Neural cell (in vitro differentiated cells): ENCODE results near the gene NTF3. TPM values are rescaled to one million over a fixed set of nuclear protein-coding genes. Genes with fewer than 3 reads are reported as not detected.

Experiments used
- H2AFZ ChIP-seq: fragments of 200-600, 300-800 bp; sonication (generic), shearing (Covaris generic); 2 replicates; pipeline ENCODE4 v1.6.0; 2014; ENCODE audit warnings: low read depth, mild to moderate bottlenecking, antibody characterized with exemption, low read length, moderate library complexity
- H3F3A ChIP-seq: fragments of 200-600 bp; shearing (Covaris generic); 2 replicates; pipeline ENCODE4 v1.6.1; 2016; ENCODE audit warnings: mild to moderate bottlenecking, moderate library complexity, mixed read lengths, antibody characterized with exemption, low read length; ENCODE audit not compliant: insufficient read depth, poor library complexity, severe bottlenecking
- H3K27ac ChIP-seq: fragments of 200-600, 300-800 bp; sonication (generic), shearing (Covaris generic); 2 replicates; pipeline ENCODE4 v1.5.1; 2014; ENCODE audit warnings: mild to moderate bottlenecking, low read length, moderate library complexity
- H3K27me3 ChIP-seq: fragments of 300-800, 200-600 bp; sonication (generic), shearing (Covaris generic); 2 replicates; pipeline ENCODE4 v1.6.0; 2014; ENCODE audit warnings: mild to moderate bottlenecking, low read depth, low read length, moderate library complexity; ENCODE audit not compliant: insufficient read depth
- H3K36me3 ChIP-seq: fragments of 300-800, 200-600 bp; sonication (generic), shearing (Covaris generic); 2 replicates; pipeline ENCODE4 v1.5.1; 2014; ENCODE audit warnings: mild to moderate bottlenecking, antibody characterized with exemption, low read length, moderate library complexity; ENCODE audit not compliant: insufficient read depth
- H3K4me2 ChIP-seq: fragments of 300-800, 200-600 bp; sonication (generic), shearing (Covaris generic); 2 replicates; pipeline ENCODE4 v1.6.0; 2014; ENCODE audit warnings: mild to moderate bottlenecking, low read length
- H3K4me3 ChIP-seq: fragments of 300-800, 200-600 bp; sonication (generic), shearing (Covaris generic); 2 replicates; pipeline ENCODE4 v1.5.1; 2014; ENCODE audit warnings: mild to moderate bottlenecking, low read length, moderate library complexity
- H3K79me2 ChIP-seq: fragments of 200-600 bp; shearing (Covaris generic); replicated peaks from 2 replicates; pipeline ENCODE4 v1.6.0; 2014; ENCODE audit warnings: mild to moderate bottlenecking, low read length, moderate library complexity; ENCODE audit not compliant: insufficient read depth
- H3K9ac ChIP-seq: fragments of 300-800, 200-600 bp; sonication (generic), shearing (Covaris generic); 2 replicates; pipeline ENCODE4 v1.6.1; 2016; ENCODE audit warnings: mild to moderate bottlenecking, low read length, mixed read lengths
- H3K9me2 ChIP-seq: fragments of 200-600 bp; shearing (Covaris generic); 2 replicates; pipeline ENCODE4 v1.6.1; 2016; ENCODE audit warnings: mild to moderate bottlenecking, low read length, mixed read lengths; ENCODE audit not compliant: insufficient read depth
- H3K9me3 ChIP-seq: fragments of 200-600, 300-800 bp; sonication (generic), shearing (Covaris generic); 2 replicates; pipeline ENCODE4 v1.6.1; 2016; ENCODE audit warnings: mild to moderate bottlenecking, mixed run types, low read length, moderate library complexity, mixed read lengths
- H4K20me1 ChIP-seq: fragments of 200-600 bp; shearing (Covaris generic); 2 replicates; pipeline ENCODE4 v1.6.1; 2016; ENCODE audit warnings: mild to moderate bottlenecking, mixed run types; ENCODE audit not compliant: insufficient read depth
- EP300 ChIP-seq: fragments of 450-650 bp; conservative IDR thresholded peaks from 2 replicates; pipeline ENCODE4 v1.6.1; 2014; ENCODE audit warnings: antibody characterized with exemption, mild to moderate bottlenecking, moderate library complexity; ENCODE audit not compliant: poor library complexity, severe bottlenecking
- EZH2 ChIP-seq: fragments of 200-600, 300-800 bp; shearing (Covaris generic), sonication (generic); IDR thresholded peaks from 2 replicates; pipeline ENCODE4 v1.6.1; 2014; ENCODE audit warnings: antibody characterized with exemption, low read length, borderline replicate concordance, mild to moderate bottlenecking; ENCODE audit not compliant: insufficient read depth, poor library complexity, severe bottlenecking
- MXI1 ChIP-seq: fragments of 450-650 bp; conservative IDR thresholded peaks from 2 replicates; pipeline ENCODE4 v1.6.1; 2014; ENCODE audit warnings: antibody characterized with exemption, mild to moderate bottlenecking; ENCODE audit not compliant: poor library complexity, severe bottlenecking
- POLR2AphosphoS5 ChIP-seq: IDR thresholded peaks from 2 replicates; pipeline ENCODE4 v1.6.1; 2012
- RAD21 ChIP-seq: fragments of 450-650 bp; conservative IDR thresholded peaks from 2 replicates; pipeline ENCODE4 v1.6.1; 2014; ENCODE audit warnings: antibody characterized with exemption, mild to moderate bottlenecking, moderate library complexity
- SMC3 ChIP-seq: fragments of 450-650 bp; conservative IDR thresholded peaks from 2 replicates; pipeline ENCODE4 v1.6.1; 2014; ENCODE audit warnings: antibody characterized with exemption, mild to moderate bottlenecking, moderate library complexity; ENCODE audit not compliant: poor library complexity
- TAF1 ChIP-seq: IDR thresholded peaks from 2 replicates; pipeline ENCODE4 v1.6.1; 2012; ENCODE audit warnings: low read depth
- polyA plus RNA-seq: library from polyadenylated mRNA; depleted of rRNA; stranded (reverse); fragments of >200 nt; gene quantifications from 2 replicates; pipeline ENCODE4 v1.2.3, GENCODE V29; 2014
- TF ChIP-seq, protein P1 (sequence below): IDR thresholded peaks from 2 replicates; pipeline ENCODE4 v1.6.1; 2012; ENCODE audit warnings: borderline replicate concordance
- TF ChIP-seq, protein P2 (sequence below): fragments of 450-650 bp; IDR thresholded peaks from 2 replicates; pipeline ENCODE4 v1.5.1; 2014; ENCODE audit warnings: antibody characterized with exemption, mild to moderate bottlenecking, moderate library complexity; ENCODE audit not compliant: poor library complexity, severe bottlenecking

Gene NTF3
- polyA plus RNA-seq, 1 donor from 2014 or later = not detected

DNA sequence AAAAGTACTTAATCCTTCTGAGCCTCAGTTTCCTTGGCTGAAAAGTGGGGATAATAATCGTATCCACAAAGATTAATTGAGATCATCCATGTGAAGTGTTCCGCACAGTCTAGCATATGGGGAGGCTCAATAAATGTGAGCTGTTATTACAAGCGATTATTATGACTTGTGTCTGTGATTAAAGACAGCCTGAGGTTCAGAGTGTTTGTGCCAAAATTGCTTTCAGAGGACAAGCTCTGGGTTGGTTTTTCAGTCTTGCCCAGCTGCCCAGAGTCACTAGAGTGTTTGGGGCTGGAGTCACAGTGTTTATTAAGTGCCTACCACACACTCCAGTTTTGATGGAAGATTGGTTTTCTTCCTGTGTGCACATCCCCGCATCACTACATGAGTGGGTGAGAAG is 53.5 kb downstream of the NTF3 start:
- Histone ChIP-seq H4K20me1 (no peaks in the 10 kb centered on the region), H3K9ac (no peak overlapping the region), H3K4me3 (no peak overlapping the region), H3K9me2 (no peaks in the 10 kb centered on the region), H2AFZ (no peak overlapping the region), H3K36me3 (no peaks in the 10 kb centered on the region), H3F3A (no peaks in the 10 kb centered on the region), H3K27me3 (peaks cover 10% of the 10 kb centered on the region), H3K4me2 (no peak overlapping the region), H3K27ac (no peak overlapping the region), H3K79me2 (no peaks in the 10 kb centered on the region), H3K9me3 (no peaks in the 10 kb centered on the region)
- TF ChIP-seq, protein P1, sequence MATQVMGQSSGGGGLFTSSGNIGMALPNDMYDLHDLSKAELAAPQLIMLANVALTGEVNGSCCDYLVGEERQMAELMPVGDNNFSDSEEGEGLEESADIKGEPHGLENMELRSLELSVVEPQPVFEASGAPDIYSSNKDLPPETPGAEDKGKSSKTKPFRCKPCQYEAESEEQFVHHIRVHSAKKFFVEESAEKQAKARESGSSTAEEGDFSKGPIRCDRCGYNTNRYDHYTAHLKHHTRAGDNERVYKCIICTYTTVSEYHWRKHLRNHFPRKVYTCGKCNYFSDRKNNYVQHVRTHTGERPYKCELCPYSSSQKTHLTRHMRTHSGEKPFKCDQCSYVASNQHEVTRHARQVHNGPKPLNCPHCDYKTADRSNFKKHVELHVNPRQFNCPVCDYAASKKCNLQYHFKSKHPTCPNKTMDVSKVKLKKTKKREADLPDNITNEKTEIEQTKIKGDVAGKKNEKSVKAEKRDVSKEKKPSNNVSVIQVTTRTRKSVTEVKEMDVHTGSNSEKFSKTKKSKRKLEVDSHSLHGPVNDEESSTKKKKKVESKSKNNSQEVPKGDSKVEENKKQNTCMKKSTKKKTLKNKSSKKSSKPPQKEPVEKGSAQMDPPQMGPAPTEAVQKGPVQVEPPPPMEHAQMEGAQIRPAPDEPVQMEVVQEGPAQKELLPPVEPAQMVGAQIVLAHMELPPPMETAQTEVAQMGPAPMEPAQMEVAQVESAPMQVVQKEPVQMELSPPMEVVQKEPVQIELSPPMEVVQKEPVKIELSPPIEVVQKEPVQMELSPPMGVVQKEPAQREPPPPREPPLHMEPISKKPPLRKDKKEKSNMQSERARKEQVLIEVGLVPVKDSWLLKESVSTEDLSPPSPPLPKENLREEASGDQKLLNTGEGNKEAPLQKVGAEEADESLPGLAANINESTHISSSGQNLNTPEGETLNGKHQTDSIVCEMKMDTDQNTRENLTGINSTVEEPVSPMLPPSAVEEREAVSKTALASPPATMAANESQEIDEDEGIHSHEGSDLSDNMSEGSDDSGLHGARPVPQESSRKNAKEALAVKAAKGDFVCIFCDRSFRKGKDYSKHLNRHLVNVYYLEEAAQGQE = no peak
- TF ChIP-seq MXI1 = no peak
- no peak for TF ChIP-seq RAD21
- no peak for TF ChIP-seq SMC3
- TF ChIP-seq, protein P2, sequence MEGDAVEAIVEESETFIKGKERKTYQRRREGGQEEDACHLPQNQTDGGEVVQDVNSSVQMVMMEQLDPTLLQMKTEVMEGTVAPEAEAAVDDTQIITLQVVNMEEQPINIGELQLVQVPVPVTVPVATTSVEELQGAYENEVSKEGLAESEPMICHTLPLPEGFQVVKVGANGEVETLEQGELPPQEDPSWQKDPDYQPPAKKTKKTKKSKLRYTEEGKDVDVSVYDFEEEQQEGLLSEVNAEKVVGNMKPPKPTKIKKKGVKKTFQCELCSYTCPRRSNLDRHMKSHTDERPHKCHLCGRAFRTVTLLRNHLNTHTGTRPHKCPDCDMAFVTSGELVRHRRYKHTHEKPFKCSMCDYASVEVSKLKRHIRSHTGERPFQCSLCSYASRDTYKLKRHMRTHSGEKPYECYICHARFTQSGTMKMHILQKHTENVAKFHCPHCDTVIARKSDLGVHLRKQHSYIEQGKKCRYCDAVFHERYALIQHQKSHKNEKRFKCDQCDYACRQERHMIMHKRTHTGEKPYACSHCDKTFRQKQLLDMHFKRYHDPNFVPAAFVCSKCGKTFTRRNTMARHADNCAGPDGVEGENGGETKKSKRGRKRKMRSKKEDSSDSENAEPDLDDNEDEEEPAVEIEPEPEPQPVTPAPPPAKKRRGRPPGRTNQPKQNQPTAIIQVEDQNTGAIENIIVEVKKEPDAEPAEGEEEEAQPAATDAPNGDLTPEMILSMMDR = no peak
- TF ChIP-seq POLR2AphosphoS5 = no peak
- TF ChIP-seq EZH2 = no peak
- TF ChIP-seq EP300 = no peak
- TF ChIP-seq TAF1 = no peak

DNA sequence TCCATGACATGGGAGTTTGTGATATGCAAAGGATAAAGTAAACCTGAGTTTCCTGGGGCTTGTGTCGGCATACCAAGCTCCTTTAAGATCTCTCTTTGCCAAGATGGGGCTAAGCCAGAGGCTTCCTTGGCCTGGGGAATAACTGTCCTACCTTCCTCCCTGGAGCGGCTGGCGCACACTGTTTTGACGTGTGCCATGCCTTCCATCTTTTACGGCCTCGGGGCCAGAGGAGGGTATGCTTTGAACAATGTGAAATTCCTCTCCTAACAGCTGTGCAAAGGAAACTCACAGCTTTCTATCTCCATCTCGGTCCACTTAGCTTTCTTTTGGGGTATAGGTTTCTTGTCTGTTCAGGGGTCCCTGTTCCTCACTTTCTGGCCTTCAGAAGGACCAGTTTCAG is 55.2 kb downstream of the NTF3 start:
- H3K27me3 ChIP-seq = no peaks in the 10 kb centered on the region
- no peaks in the 10 kb centered on the region for H3K79me2 ChIP-seq
- H3F3A ChIP-seq = no peaks in the 10 kb centered on the region
- H3K4me3 ChIP-seq = no peak overlapping the region
- H2AFZ ChIP-seq = no peak overlapping the region
- no peak for TF ChIP-seq MXI1
- H4K20me1 ChIP-seq = no peaks in the 10 kb centered on the region
- H3K9ac ChIP-seq = no peak overlapping the region
- H3K36me3 ChIP-seq = no peaks in the 10 kb centered on the region
- no peak overlapping the region for H3K4me2 ChIP-seq
- no peaks in the 10 kb centered on the region for H3K9me3 ChIP-seq
- no peak overlapping the region for H3K27ac ChIP-seq
- H3K9me2 ChIP-seq = no peaks in the 10 kb centered on the region

DNA sequence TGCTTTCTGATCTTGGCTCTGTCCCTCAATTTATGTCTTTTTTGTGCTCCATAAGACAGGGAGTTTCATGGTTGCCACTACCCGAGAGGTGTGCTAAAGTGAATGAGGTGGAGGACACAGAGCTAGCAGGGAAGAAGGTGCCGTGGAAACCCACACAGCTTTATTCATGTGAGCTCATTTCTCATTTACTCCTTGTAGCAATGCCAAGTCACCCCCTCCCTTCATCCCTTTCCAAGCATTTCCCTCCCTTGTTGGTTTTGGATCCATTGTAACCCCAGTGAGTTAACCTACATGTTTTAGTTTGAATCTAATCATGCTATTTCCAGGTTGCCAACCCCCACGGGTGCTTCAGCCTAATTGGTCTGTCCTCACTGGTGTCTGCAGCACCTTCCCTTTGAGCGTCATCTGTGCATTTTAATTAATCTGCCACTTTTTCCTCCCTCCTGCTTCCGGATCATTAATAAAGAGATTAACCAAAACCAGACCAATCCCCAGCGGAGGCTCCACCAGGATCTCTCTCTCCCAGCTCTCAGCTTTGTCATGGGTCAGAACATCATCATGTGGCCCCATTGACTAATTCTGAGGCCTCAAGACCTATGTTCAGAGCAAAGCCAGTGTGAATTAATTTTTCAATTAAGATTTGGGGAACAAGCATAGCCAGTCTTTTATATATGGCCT is 56.2 kb downstream of the NTF3 start:
- Histone ChIP-seq H3K79me2 (no peaks in the 10 kb centered on the region), H3K27ac (no peak overlapping the region), H3K4me2 (no peak overlapping the region), H3K27me3 (no peaks in the 10 kb centered on the region), H3K9me2 (no peaks in the 10 kb centered on the region), H2AFZ (no peak overlapping the region), H3K9me3 (no peaks in the 10 kb centered on the region), H3K9ac (no peak overlapping the region), H3K36me3 (no peaks in the 10 kb centered on the region), H4K20me1 (no peaks in the 10 kb centered on the region), H3F3A (no peaks in the 10 kb centered on the region), H3K4me3 (no peak overlapping the region)
- TF ChIP-seq EZH2 (no peak), RAD21 (no peak), EP300 (no peak)
- TF ChIP-seq, protein P1 = no peak
- TF ChIP-seq, protein P2 = no peak
